Measurements from ENCODE around the gene DDX46. TPM values are rescaled to one million over a fixed set of nuclear protein-coding genes. Genes with fewer than 3 reads are reported as not detected.
A peak's percentile ranks its signal among the peaks of the same experiment; 100 is the strongest.
"Not testable (repeated sequence)": the region's sequence is repeated elsewhere in the genome, so short reads cannot be mapped to it uniquely, and the experiment has no call there.

Gene DDX46
- total RNA-seq, 2 donors from 2014 or later, result 47.2 to 52.7 TPM

GRCh38 chr5:134749415-134749814, 9.2 kb upstream of the DDX46 start:
- Mint-ChIP-seq H3K27me3 (no peaks in the 10 kb centered on the region), H3K36me3 (ENCODE audit: low read depth) (no peaks in the 10 kb centered on the region), H3K27ac (peak overlapping the region; percentile 68), H3K4me1 (no peaks in the 10 kb centered on the region), H3K4me3 (no peak overlapping the region)
- ATAC-seq, result no peak
- no peaks in the 10 kb centered on the region for H3K9me3 ChIP-seq (ENCODE audit: control insufficient read depth, low read length, poor library complexity, severe bottlenecking)
- no peak for DNase-seq

- Mint-ChIP-seq H3K27ac (peak overlapping the region; percentile 97), H3K4me3 (peak overlapping the region; percentile 100), H3K4me1 (peaks cover 15% of the 10 kb centered on the region), H3K27me3 (no peaks in the 10 kb centered on the region), H3K36me3 (ENCODE audit: low read depth) (peaks cover 2% of the 10 kb centered on the region)
- DNase-seq (no peak), ATAC-seq (no peak)
- H3K9me3 ChIP-seq (ENCODE audit: control insufficient read depth, low read length, poor library complexity, severe bottlenecking), result no peaks in the 10 kb centered on the region
These were observed 439 bp upstream of the DDX46 start for GRCh38 chr5:134758176-134758503.

GRCh38 chr5:134767528-134768291, 9.1 kb downstream of the DDX46 start:
- H3K36me3 Mint-ChIP-seq (ENCODE audit: low read depth); H3K9me3 ChIP-seq (ENCODE audit: control insufficient read depth, low read length, poor library complexity, severe bottlenecking); DNase-seq; H3K27ac Mint-ChIP-seq; ATAC-seq; H3K27me3 Mint-ChIP-seq; H3K4me3 Mint-ChIP-seq; H3K4me1 Mint-ChIP-seq: not testable (repeated sequence)

GRCh38 chr5:134769206-134769605, 10.6 kb downstream of the DDX46 start:
- no peak overlapping the region for H3K4me3 Mint-ChIP-seq
- ATAC-seq (no peak), DNase-seq (no peak)
- H3K27me3 Mint-ChIP-seq, result no peaks in the 10 kb centered on the region
- H3K9me3 ChIP-seq (ENCODE audit: control insufficient read depth, low read length, poor library complexity, severe bottlenecking), result no peaks in the 10 kb centered on the region
- peaks cover 10% of the 10 kb centered on the region for H3K36me3 Mint-ChIP-seq (ENCODE audit: low read depth)
- H3K27ac Mint-ChIP-seq, result no peak overlapping the region
- H3K4me1 Mint-ChIP-seq, result no peaks in the 10 kb centered on the region

GRCh38 chr5:134772461-134773125, 14.0 kb downstream of the DDX46 start:
- Mint-ChIP-seq H3K27ac (no peak overlapping the region), H3K27me3 (no peaks in the 10 kb centered on the region), H3K4me3 (no peak overlapping the region), H3K36me3 (ENCODE audit: low read depth) (peaks cover 11% of the 10 kb centered on the region), H3K4me1 (peaks cover 4% of the 10 kb centered on the region)
- no peak for ATAC-seq
- no peak for DNase-seq
- H3K9me3 ChIP-seq (ENCODE audit: control insufficient read depth, low read length, poor library complexity, severe bottlenecking), result no peaks in the 10 kb centered on the region

- ATAC-seq (no peak), DNase-seq (no peak)
- Mint-ChIP-seq H3K27me3 (no peaks in the 10 kb centered on the region), H3K4me3 (no peak overlapping the region), H3K4me1 (peaks cover 4% of the 10 kb centered on the region), H3K36me3 (ENCODE audit: low read depth) (peaks cover 6% of the 10 kb centered on the region), H3K27ac (no peak overlapping the region)
- no peaks in the 10 kb centered on the region for H3K9me3 ChIP-seq (ENCODE audit: control insufficient read depth, low read length, poor library complexity, severe bottlenecking)
These were observed 18.8 kb downstream of the DDX46 start for GRCh38 chr5:134777366-134777765.

DNA sequence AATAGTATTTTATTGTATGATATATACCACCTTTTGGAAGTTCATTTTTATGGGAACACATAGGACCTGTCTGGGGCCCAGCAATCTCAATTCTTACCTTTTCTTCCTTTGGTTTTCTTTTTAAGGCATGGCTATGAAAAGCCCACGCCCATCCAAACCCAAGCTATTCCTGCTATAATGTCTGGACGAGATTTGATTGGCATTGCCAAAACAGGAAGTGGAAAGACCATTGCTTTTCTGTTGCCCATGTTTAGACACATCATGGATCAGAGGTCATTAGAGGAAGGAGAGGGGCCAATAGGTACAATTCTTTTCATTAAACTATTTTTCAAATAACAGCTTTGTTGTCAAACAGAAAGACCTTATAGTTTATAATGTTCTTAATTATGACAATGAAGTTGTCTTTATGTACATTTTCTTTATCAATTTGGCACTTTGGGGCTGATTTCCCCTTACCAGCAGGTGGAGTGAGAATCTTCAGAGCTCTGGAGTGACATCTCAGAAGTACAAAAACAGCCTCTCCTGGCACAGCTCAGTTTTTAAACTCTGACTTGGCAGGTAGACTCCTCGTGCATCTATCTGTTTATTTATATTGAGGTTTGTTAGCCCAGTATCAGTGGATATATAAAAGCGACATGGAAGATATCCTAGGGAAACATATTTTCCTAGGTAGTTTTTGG, 25.8 kb downstream of the DDX46 start:
- no peak for DNase-seq

GRCh38 chr5:134784946-134785620, 26.5 kb downstream of the DDX46 start:
- Mint-ChIP-seq H3K36me3 (ENCODE audit: low read depth) (peaks cover 3% of the 10 kb centered on the region), H3K27ac (peak overlapping the region; percentile 9)

More for the DNA sequence above, 25.8 kb downstream of the DDX46 start:
- H3K9me3 ChIP-seq (ENCODE audit: control insufficient read depth, low read length, poor library complexity, severe bottlenecking), result no peaks in the 10 kb centered on the region
- no peaks in the 10 kb centered on the region for H3K27me3 Mint-ChIP-seq
- no peak overlapping the region for H3K4me3 Mint-ChIP-seq
- no peak for ATAC-seq
- no peaks in the 10 kb centered on the region for H3K4me1 Mint-ChIP-seq
- H3K36me3 Mint-ChIP-seq (ENCODE audit: low read depth), result peaks cover 3% of the 10 kb centered on the region
- H3K27ac Mint-ChIP-seq, result peak overlapping the region; percentile 9

GRCh38 chr5:134787692-134788091, 29.1 kb downstream of the DDX46 start:
- H3K9me3 ChIP-seq (ENCODE audit: control insufficient read depth, low read length, poor library complexity, severe bottlenecking), result no peaks in the 10 kb centered on the region
- ATAC-seq, result no peak
- Mint-ChIP-seq H3K27me3 (no peaks in the 10 kb centered on the region), H3K36me3 (ENCODE audit: low read depth) (peaks cover 5% of the 10 kb centered on the region), H3K27ac (no peak overlapping the region), H3K4me1 (peaks cover 3% of the 10 kb centered on the region), H3K4me3 (no peak overlapping the region)
- no peak for DNase-seq

More at GRCh38 chr5:134784946-134785620, 26.5 kb downstream of the DDX46 start:
- no peaks in the 10 kb centered on the region for H3K4me1 Mint-ChIP-seq
- no peak for DNase-seq
- no peaks in the 10 kb centered on the region for H3K27me3 Mint-ChIP-seq
- no peak for ATAC-seq
- H3K9me3 ChIP-seq (ENCODE audit: control insufficient read depth, low read length, poor library complexity, severe bottlenecking), result no peaks in the 10 kb centered on the region
- no peak overlapping the region for H3K4me3 Mint-ChIP-seq

DNA sequence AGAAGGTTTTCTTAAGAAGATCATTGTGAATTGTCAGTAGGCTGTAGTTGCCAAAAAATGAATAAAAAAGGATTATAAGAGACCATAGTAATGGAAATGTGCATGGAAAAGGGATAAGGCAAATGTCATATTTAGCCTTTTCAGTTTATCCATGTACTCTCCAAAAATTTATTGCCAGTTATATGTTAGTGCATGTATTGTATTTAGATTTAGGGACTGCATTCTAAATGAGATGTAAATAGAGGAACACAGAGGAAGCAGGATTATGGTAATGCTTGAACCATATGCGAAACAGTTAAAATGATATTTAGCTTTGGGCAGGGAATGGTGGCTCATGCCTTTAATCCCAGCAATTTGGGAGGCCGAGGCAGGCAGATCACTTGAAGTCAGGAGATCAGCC, 33.0 kb downstream of the DDX46 start:
- H3K4me1 Mint-ChIP-seq, result peaks cover 3% of the 10 kb centered on the region
- no peak for DNase-seq
- no peaks in the 10 kb centered on the region for H3K9me3 ChIP-seq (ENCODE audit: control insufficient read depth, low read length, poor library complexity, severe bottlenecking)
- no peak overlapping the region for H3K4me3 Mint-ChIP-seq
- ATAC-seq, result no peak
- no peaks in the 10 kb centered on the region for H3K27me3 Mint-ChIP-seq
- no peak overlapping the region for H3K27ac Mint-ChIP-seq
- peaks cover 5% of the 10 kb centered on the region for H3K36me3 Mint-ChIP-seq (ENCODE audit: low read depth)

DNA sequence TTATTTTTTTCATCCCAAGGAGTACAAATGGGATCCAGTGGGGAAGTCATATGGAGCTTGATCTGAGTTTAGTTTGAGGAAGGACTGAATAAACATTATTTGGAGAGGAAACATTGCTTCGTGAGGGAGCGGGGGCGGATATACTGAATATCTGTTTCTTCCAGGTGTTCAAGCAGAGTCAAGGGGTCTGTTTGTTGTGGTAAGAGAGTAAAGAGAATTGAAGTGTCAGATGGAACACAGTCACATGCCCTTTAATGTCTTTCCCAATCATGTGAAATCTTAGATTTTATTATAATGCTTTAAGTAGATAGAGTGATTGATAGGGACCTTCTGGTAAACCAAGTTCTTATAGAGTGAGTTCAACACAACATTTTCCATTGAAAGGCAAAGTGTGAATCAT, 33.7 kb downstream of the DDX46 start:
- peaks cover 2% of the 10 kb centered on the region for H3K36me3 Mint-ChIP-seq (ENCODE audit: low read depth)
- peak overlapping the region; percentile 83 for H3K27ac Mint-ChIP-seq
- no peak overlapping the region for H3K4me3 Mint-ChIP-seq
- peaks cover 3% of the 10 kb centered on the region for H3K4me1 Mint-ChIP-seq
- H3K27me3 Mint-ChIP-seq, result no peaks in the 10 kb centered on the region
- DNase-seq (no peak), ATAC-seq (no peak)
- no peaks in the 10 kb centered on the region for H3K9me3 ChIP-seq (ENCODE audit: control insufficient read depth, low read length, poor library complexity, severe bottlenecking)

GRCh38 chr5:134793111-134793510, 34.5 kb downstream of the DDX46 start:
- H3K27ac Mint-ChIP-seq, result peak overlapping the region; percentile 83
- DNase-seq, result no peak
- H3K27me3 Mint-ChIP-seq, result no peaks in the 10 kb centered on the region
- peaks cover 3% of the 10 kb centered on the region for H3K4me1 Mint-ChIP-seq
- no peak for ATAC-seq
- H3K36me3 Mint-ChIP-seq (ENCODE audit: low read depth), result peaks cover 2% of the 10 kb centered on the region
- no peak overlapping the region for H3K4me3 Mint-ChIP-seq
- no peaks in the 10 kb centered on the region for H3K9me3 ChIP-seq (ENCODE audit: control insufficient read depth, low read length, poor library complexity, severe bottlenecking)

- ATAC-seq (no peak), DNase-seq (no peak)
- Mint-ChIP-seq H3K4me1 (peaks cover 5% of the 10 kb centered on the region), H3K36me3 (ENCODE audit: low read depth) (peaks cover 5% of the 10 kb centered on the region), H3K27ac (no peak overlapping the region), H3K4me3 (no peak overlapping the region), H3K27me3 (no peaks in the 10 kb centered on the region)
- no peaks in the 10 kb centered on the region for H3K9me3 ChIP-seq (ENCODE audit: control insufficient read depth, low read length, poor library complexity, severe bottlenecking)
These were observed 35.5 kb downstream of the DDX46 start for GRCh38 chr5:134794082-134794481.
